ENCODE data around the gene TSC22D4. TPM values are rescaled to one million over a fixed set of nuclear protein-coding genes. Genes with fewer than 3 reads are reported as not detected.

The TSC22D4 gene
- total RNA-seq, 4 donors from 2014 or later: 28.9 to 51.2 (median 40.6) TPM

- Histone ChIP-seq H3K4me1 (peaks cover 0 to 49% (median 23%) of the 10 kb centered on the region in 4 donors), H3K36me3 (peaks cover 0 to 46% (median 0%) of the 10 kb centered on the region in 3 donors), H3K9me3 (no peaks in the 10 kb centered on the region), H3K4me3 (no peak overlapping the region), H3K27me3 (no peaks in the 10 kb centered on the region), H3K27ac (peak overlapping the region; percentile 15 to 43 (median 20))
- TF ChIP-seq CTCF (IDR thresholded peaks at IDR 0.05) (no peak), POLR2A (IDR thresholded peaks at IDR 0.05) (no peak)
- no peak for DNase-seq
Measured at GRCh38 chr7:100472854-100473499, 6.0 kb downstream of the TSC22D4 start.

GRCh38 chr7:100472121-100472851, 6.7 kb downstream of the TSC22D4 start:
- Histone ChIP-seq H3K27ac (peak overlapping the region in 3 of 4 donors; percentile 15 to 43 (median 20)), H3K36me3 (peaks cover 0 to 53% (median 0%) of the 10 kb centered on the region in 3 donors), H3K9me3 (no peaks in the 10 kb centered on the region), H3K4me1 (peaks cover 0 to 46% (median 20%) of the 10 kb centered on the region in 4 donors), H3K27me3 (no peaks in the 10 kb centered on the region), H3K4me3 (no peak overlapping the region)
- no peak for TF ChIP-seq POLR2A (IDR thresholded peaks at IDR 0.05)
- TF ChIP-seq CTCF (IDR thresholded peaks at IDR 0.05): no peak
- no peak for DNase-seq

- Histone ChIP-seq H3K27me3 (no peaks in the 10 kb centered on the region), H3K4me1 (peaks cover 0 to 36% (median 9%) of the 10 kb centered on the region in 4 donors), H3K9me3 (no peaks in the 10 kb centered on the region), H3K36me3 (peaks cover 0 to 63% (median 0%) of the 10 kb centered on the region in 3 donors), H3K27ac (no peak overlapping the region), H3K4me3 (no peak overlapping the region)
- no peak for TF ChIP-seq CTCF (IDR thresholded peaks at IDR 0.05)
- no peak for TF ChIP-seq POLR2A (IDR thresholded peaks at IDR 0.05)
- DNase-seq: no peak
Measured at GRCh38 chr7:100471021-100471420, 8.0 kb downstream of the TSC22D4 start.

GRCh38 chr7:100469227-100470044, 9.6 kb downstream of the TSC22D4 start:
- H3K4me1 ChIP-seq: peaks cover 0 to 33% (median 4%) of the 10 kb centered on the region in 4 donors
- TF ChIP-seq POLR2A (IDR thresholded peaks at IDR 0.05) (no peak), CTCF (IDR thresholded peaks at IDR 0.05) (peak; percentile 89 to 98 (median 97))
- no peaks in the 10 kb centered on the region for H3K27me3 ChIP-seq
- H3K36me3 ChIP-seq: peaks cover 0 to 61% (median 0%) of the 10 kb centered on the region in 3 donors
- H3K4me3 ChIP-seq: no peak overlapping the region
- peak overlapping the region in 1 of 4 donors; percentile 38 for H3K27ac ChIP-seq
- no peaks in the 10 kb centered on the region for H3K9me3 ChIP-seq
- DNase-seq: peak; percentile 84 to 94 (median 93)

GRCh38 chr7:100467638-100468373, 11.2 kb downstream of the TSC22D4 start:
- H3K36me3 ChIP-seq: peaks cover 0 to 46% (median 0%) of the 10 kb centered on the region in 3 donors
- no peaks in the 10 kb centered on the region for H3K9me3 ChIP-seq
- H3K4me3 ChIP-seq: no peak overlapping the region
- H3K27me3 ChIP-seq: no peaks in the 10 kb centered on the region
- DNase-seq: no peak
- H3K27ac ChIP-seq: no peak overlapping the region
- H3K4me1 ChIP-seq: peaks cover 0 to 24% (median 3%) of the 10 kb centered on the region in 4 donors
- TF ChIP-seq POLR2A (IDR thresholded peaks at IDR 0.05) (no peak), CTCF (IDR thresholded peaks at IDR 0.05) (no peak)
